K562 (cell line): Measurements from ENCODE around the gene TP53I13. TPM values are rescaled to one million over a fixed set of nuclear protein-coding genes. Genes with fewer than 3 reads are reported as not detected.

Experiments
- ARID2 ChIP-seq: fragments of 450-650 bp; IDR thresholded peaks from 2 replicates; pipeline ENCODE4 v1.6.1; 2017; ENCODE audit warnings: antibody characterized with exemption, mild to moderate bottlenecking
- JUN ChIP-seq, 2 experiments: sonication (generic) in 1 of 2; formaldehyde crosslinking in 1 of 2; IDR thresholded peaks; 2 replicates each; pipeline versions ENCODE4 v1.6.1 to v1.8.0; 2012 to 2022; ENCODE audit warnings: borderline replicate concordance in 2 of 2, mild to moderate bottlenecking in 2 of 2, improper control_type of control experiment in 1 of 2, low read depth in 1 of 2, low read length in 1 of 2, missing genetic modification reagents in 1 of 2
- NELFE ChIP-seq: IDR thresholded peaks from 2 replicates; pipeline ENCODE4 v1.6.1; 2011; ENCODE audit warnings: mild to moderate bottlenecking; ENCODE audit not compliant: insufficient read depth, insufficient read length
- PRMT5 ChIP-seq: sonication (generic); formaldehyde crosslinking; IDR thresholded peaks from 2 replicates; pipeline ENCODE4 v1.5.0; 2020; ENCODE audit warnings: missing genetic modification reagents
- RNF2 ChIP-seq: sonication (generic); IDR thresholded peaks from 2 replicates; pipeline ENCODE4 v1.6.1; 2016
- SLC30A9 ChIP-seq: fragments of 250-450 bp; sonication (Bioruptor Pico); IDR thresholded peaks from 2 replicates; pipeline ENCODE4 v1.8.0; 2022; ENCODE audit warnings: mild to moderate bottlenecking, moderate library complexity
- TCF3 ChIP-seq: sonication (generic); formaldehyde crosslinking; IDR thresholded peaks from 2 replicates; pipeline ENCODE4 v1.4.0; 2020; ENCODE audit warnings: mild to moderate bottlenecking, missing genetic modification reagents
- ZNF121 ChIP-seq: sonication (generic); formaldehyde crosslinking; conservative IDR thresholded peaks from 2 replicates; pipeline ENCODE4 v1.8.0; 2022; ENCODE audit warnings: missing genetic modification reagents
- polyA plus RNA-seq, 8 experiments: library from polyadenylated mRNA; depleted of rRNA in 4 of 8; stranded (reverse) in 5 of 8; unstranded in 3 of 8; fragments of >200 nt; fragmentation: Nextera tagmentation in 2 of 8; fragmentation: Illumina TruSeq in 1 of 8; extraction: Ambion mirVana in 2 of 8; extraction: Trizol in 1 of 8; gene quantifications; 2 replicates each; pipeline versions ENCODE4 v1.2.1 to v1.2.3, GENCODE V29; 2011 to 2014; ENCODE audit warnings: inconsistent platforms in 1 of 8, missing spikeins in 1 of 8
- total RNA-seq, 7 experiments: library from RNA; depleted of rRNA in 6 of 7; stranded (reverse); fragments of >200 nt in 6 of 7; fragmentation: Illumina TruSeq in 2 of 7; extraction: Trizol in 2 of 7; gene quantifications; 2 replicates each; pipeline versions ENCODE4 v1.2.1 to v1.2.3, GENCODE V29; 2011 to 2021; ENCODE audit warnings: low replicate concordance in 1 of 7
- TF ChIP-seq, protein P1 (sequence below): sonication (generic); formaldehyde crosslinking; IDR thresholded peaks from 2 replicates; pipeline ENCODE4 v1.8.1; 2022; ENCODE audit warnings: missing genetic modification reagents
- TF ChIP-seq, protein P2 (sequence below), 2 experiments: fragments of 200-800 bp in 1 of 2; sonication (Bioruptor generic) in 1 of 2; sonication (generic) in 1 of 2; formaldehyde crosslinking in 1 of 2; IDR thresholded peaks in 1 of 2; conservative IDR thresholded peaks in 1 of 2; 2 replicates each; pipeline versions ENCODE4 v1.5.0 to v1.6.1; 2016 to 2020; ENCODE audit warnings: missing compliant biosample characterization in 1 of 2, missing genetic modification characterization in 1 of 2, missing genetic modification reagents in 1 of 2
- TF ChIP-seq, protein P3 (sequence below), 3 experiments: IDR thresholded peaks in 2 of 3; conservative IDR thresholded peaks in 1 of 3; 2 replicates each; pipeline ENCODE4 v1.5.1; 2011 to 2012; ENCODE audit warnings: low read length in 3 of 3, mild to moderate bottlenecking in 3 of 3, control low read depth in 2 of 3, improper control_type of control experiment in 1 of 3, inconsistent platforms in 1 of 3, low read depth in 1 of 3, mixed read lengths in 1 of 3, moderate library complexity in 1 of 3; ENCODE audit not compliant: insufficient read depth in 2 of 3
- TF ChIP-seq, protein P4 (sequence below), 2 experiments: IDR thresholded peaks; 2 replicates each; pipeline ENCODE4 v1.6.1; 2011; ENCODE audit warnings: borderline replicate concordance in 1 of 2, control low read depth in 1 of 2, low read depth in 1 of 2, low read length in 1 of 2, mild to moderate bottlenecking in 1 of 2, mixed read lengths in 1 of 2, moderate library complexity in 1 of 2; ENCODE audit not compliant: insufficient read depth in 1 of 2, insufficient read length in 1 of 2, poor library complexity in 1 of 2, severe bottlenecking in 1 of 2; ENCODE audit errors: extremely low read depth in 1 of 2
- TF ChIP-seq, protein P5 (sequence below): fragments of 200-400 bp; formaldehyde crosslinking; IDR thresholded peaks from 2 replicates; pipeline ENCODE4 v1.6.1; 2017; ENCODE audit warnings: mild to moderate bottlenecking, low read depth, low read length, moderate library complexity
- TF ChIP-seq, protein P6 (sequence below): IDR thresholded peaks from 2 replicates; pipeline ENCODE4 v1.6.1; 2012; ENCODE audit warnings: low read depth, low read length, improper control_type of control experiment, borderline replicate concordance

The TP53I13 gene
- total and polyA plus RNA-seq, 9 of the 15 experiments (the other 6 are each of a cell fraction or from before 2014, with no cell fraction given) = 0.08 to 28.3 (median 9.1) TPM

DNA sequence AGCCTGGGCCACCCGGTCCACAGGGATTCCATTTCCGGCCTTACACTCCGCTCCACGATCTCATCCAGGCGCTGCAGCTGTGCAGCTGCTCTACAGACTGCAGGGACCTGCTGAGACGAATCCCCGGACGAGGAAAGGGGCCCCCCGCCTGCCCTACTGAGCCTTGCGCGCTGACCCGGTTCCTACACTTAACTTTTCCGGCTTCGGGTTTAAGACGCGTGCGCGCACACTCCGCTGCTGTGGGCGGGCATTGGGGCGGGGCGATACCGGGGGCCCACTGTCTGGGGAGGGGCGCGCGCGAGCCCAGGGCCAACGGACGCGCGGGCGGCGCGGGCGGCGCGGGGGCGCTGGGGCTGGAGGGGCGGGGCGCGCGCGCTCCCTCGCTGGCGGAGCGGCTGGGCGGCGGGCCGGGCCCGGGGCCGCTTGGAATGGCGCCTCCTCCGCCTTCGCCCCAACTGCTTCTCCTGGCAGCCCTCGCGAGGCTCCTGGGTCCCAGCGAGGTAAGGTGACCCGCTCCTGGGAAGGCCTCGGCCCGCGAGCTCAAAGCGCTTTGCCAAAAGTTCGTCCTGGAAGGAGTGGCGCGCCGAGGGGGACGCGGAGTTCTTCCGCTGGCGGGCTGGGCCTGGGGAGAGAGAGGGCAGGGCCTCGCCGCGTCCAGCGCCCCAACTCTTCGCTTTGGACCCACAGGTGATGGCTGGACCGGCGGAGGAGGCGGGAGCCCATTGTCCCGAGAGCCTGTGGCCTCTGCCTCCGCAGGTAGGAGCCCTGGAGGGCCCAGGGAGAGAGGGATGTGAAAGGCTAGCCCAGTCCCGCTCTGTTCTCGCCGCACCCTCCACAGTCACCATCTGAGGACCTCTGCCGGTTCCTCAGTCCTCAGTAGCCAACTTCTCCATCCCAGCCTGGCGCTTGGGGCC is at the start of gene TP53I13 (continued):
- TF ChIP-seq, protein P1, sequence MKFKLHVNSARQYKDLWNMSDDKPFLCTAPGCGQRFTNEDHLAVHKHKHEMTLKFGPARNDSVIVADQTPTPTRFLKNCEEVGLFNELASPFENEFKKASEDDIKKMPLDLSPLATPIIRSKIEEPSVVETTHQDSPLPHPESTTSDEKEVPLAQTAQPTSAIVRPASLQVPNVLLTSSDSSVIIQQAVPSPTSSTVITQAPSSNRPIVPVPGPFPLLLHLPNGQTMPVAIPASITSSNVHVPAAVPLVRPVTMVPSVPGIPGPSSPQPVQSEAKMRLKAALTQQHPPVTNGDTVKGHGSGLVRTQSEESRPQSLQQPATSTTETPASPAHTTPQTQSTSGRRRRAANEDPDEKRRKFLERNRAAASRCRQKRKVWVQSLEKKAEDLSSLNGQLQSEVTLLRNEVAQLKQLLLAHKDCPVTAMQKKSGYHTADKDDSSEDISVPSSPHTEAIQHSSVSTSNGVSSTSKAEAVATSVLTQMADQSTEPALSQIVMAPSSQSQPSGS (CRISPR knock-in tag) = no peak
- TF ChIP-seq ZNF121 (no peak), PRMT5 (CRISPR knock-in tag) (no peak), SLC30A9 (CRISPR knock-in tag) (no peak), TCF3 (CRISPR knock-in tag) (no peak), JUN (IDR thresholded peaks at IDR 0.05; ENCODE audit: borderline replicate concordance, low read depth, low read length) (0 out of 2 replicates have a peak, but pooled peaks have one; percentile 25), JUN (CRISPR knock-in tag; IDR thresholded peaks at IDR 0.05; ENCODE audit: borderline replicate concordance) (no peak), ARID2 (no peak), NELFE (no peak), RNF2 (no peak)
- TF ChIP-seq, protein P2, sequence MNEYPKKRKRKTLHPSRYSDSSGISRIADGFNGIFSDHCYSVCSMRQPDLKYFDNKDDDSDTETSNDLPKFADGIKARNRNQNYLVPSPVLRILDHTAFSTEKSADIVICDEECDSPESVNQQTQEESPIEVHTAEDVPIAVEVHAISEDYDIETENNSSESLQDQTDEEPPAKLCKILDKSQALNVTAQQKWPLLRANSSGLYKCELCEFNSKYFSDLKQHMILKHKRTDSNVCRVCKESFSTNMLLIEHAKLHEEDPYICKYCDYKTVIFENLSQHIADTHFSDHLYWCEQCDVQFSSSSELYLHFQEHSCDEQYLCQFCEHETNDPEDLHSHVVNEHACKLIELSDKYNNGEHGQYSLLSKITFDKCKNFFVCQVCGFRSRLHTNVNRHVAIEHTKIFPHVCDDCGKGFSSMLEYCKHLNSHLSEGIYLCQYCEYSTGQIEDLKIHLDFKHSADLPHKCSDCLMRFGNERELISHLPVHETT (CRISPR knock-in tag; conservative IDR thresholded peaks at IDR 0.05 in 1 of 2, IDR thresholded peaks at IDR 0.05 in 1 of 2) = peak in 1 of 2 experiments; percentile 66; a peak in 1 of 4 replicates
- TF ChIP-seq, protein P3, sequence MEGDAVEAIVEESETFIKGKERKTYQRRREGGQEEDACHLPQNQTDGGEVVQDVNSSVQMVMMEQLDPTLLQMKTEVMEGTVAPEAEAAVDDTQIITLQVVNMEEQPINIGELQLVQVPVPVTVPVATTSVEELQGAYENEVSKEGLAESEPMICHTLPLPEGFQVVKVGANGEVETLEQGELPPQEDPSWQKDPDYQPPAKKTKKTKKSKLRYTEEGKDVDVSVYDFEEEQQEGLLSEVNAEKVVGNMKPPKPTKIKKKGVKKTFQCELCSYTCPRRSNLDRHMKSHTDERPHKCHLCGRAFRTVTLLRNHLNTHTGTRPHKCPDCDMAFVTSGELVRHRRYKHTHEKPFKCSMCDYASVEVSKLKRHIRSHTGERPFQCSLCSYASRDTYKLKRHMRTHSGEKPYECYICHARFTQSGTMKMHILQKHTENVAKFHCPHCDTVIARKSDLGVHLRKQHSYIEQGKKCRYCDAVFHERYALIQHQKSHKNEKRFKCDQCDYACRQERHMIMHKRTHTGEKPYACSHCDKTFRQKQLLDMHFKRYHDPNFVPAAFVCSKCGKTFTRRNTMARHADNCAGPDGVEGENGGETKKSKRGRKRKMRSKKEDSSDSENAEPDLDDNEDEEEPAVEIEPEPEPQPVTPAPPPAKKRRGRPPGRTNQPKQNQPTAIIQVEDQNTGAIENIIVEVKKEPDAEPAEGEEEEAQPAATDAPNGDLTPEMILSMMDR (IDR thresholded peaks at IDR 0.05 in 2 of 3, conservative IDR thresholded peaks at IDR 0.05 in 1 of 3; ENCODE audit: insufficient read depth in 2 of 3, low read depth in 1 of 3, low read length in 3 of 3) = peak in 1 of 3 experiments; percentile 5; a peak in 1 of 6 replicates
- TF ChIP-seq, protein P4, sequence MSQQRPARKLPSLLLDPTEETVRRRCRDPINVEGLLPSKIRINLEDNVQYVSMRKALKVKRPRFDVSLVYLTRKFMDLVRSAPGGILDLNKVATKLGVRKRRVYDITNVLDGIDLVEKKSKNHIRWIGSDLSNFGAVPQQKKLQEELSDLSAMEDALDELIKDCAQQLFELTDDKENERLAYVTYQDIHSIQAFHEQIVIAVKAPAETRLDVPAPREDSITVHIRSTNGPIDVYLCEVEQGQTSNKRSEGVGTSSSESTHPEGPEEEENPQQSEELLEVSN (IDR thresholded peaks at IDR 0.05; ENCODE audit: borderline replicate concordance in 1 of 2, extremely low read depth in 1 of 2, insufficient read depth in 1 of 2, insufficient read length in 1 of 2, low read depth in 1 of 2, low read length in 1 of 2, poor library complexity in 1 of 2, severe bottlenecking in 1 of 2) = no peak
- TF ChIP-seq, protein P5, sequence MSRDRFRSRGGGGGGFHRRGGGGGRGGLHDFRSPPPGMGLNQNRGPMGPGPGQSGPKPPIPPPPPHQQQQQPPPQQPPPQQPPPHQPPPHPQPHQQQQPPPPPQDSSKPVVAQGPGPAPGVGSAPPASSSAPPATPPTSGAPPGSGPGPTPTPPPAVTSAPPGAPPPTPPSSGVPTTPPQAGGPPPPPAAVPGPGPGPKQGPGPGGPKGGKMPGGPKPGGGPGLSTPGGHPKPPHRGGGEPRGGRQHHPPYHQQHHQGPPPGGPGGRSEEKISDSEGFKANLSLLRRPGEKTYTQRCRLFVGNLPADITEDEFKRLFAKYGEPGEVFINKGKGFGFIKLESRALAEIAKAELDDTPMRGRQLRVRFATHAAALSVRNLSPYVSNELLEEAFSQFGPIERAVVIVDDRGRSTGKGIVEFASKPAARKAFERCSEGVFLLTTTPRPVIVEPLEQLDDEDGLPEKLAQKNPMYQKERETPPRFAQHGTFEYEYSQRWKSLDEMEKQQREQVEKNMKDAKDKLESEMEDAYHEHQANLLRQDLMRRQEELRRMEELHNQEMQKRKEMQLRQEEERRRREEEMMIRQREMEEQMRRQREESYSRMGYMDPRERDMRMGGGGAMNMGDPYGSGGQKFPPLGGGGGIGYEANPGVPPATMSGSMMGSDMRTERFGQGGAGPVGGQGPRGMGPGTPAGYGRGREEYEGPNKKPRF = no peak
- TF ChIP-seq, protein P6, sequence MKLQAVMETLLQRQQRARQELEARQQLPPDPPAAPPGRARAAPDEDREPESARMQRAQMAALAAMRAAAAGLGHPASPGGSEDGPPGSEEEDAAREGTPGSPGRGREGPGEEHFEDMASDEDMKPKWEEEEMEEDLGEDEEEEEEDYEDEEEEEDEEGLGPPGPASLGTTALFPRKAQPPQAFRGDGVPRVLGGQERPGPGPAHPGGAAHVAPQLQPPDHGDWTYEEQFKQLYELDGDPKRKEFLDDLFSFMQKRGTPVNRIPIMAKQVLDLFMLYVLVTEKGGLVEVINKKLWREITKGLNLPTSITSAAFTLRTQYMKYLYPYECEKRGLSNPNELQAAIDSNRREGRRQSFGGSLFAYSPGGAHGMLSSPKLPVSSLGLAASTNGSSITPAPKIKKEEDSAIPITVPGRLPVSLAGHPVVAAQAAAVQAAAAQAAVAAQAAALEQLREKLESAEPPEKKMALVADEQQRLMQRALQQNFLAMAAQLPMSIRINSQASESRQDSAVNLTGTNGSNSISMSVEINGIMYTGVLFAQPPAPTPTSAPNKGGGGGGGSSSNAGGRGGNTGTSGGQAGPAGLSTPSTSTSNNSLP = no peak
